Astrocyte of the cerebellum (primary cell): ENCODE measurements around the gene FOXP1.

Source experiments
- DNase-seq: peaks from one replicate; pipeline ENCODE4 v3.0.0-alpha.2; 2011; ENCODE audit warnings: low read depth
- H3K4me3 ChIP-seq: 2 replicates; pipeline ENCODE4 v1.5.1; 2011; ENCODE audit warnings: mild to moderate bottlenecking, low read depth, low read length, moderate library complexity
- CTCF ChIP-seq: IDR thresholded peaks from 2 replicates; pipeline ENCODE4 v1.5.1; 2012; ENCODE audit warnings: low read length, low read depth, moderate library complexity, mild to moderate bottlenecking; ENCODE audit errors: missing control alignments
- in situ Hi-C: cut with HindIII; loops from 2 replicates; pipeline ENCODE4 v1.10.0; 2017; ENCODE audit warnings: low sequenced_read_pairs

The FOXP1 gene

GRCh38 chr3:71395927-71396695 is 187.4 kb downstream of the FOXP1 start:
- TF ChIP-seq CTCF: no peak
- in situ Hi-C loops: no loop called here
- DNase-seq: no peak
- no peak overlapping the region for H3K4me3 ChIP-seq

- no peak for TF ChIP-seq CTCF
- H3K4me3 ChIP-seq: no peak overlapping the region
- in situ Hi-C loops: no loop called here
- DNase-seq: no peak
Observed at GRCh38 chr3:71395470-71395869, 188.1 kb downstream of the FOXP1 start.

- H3K4me3 ChIP-seq: no peak overlapping the region
- no peak for TF ChIP-seq CTCF
- in situ Hi-C loops: no loop called here
- no peak for DNase-seq
Observed at GRCh38 chr3:71393745-71394144, 189.8 kb downstream of the FOXP1 start.

- in situ Hi-C loops: no loop called here
- TF ChIP-seq CTCF: no peak
- H3K4me3 ChIP-seq: no peak overlapping the region
- no peak for DNase-seq
Observed at GRCh38 chr3:71393093-71393492, 190.4 kb downstream of the FOXP1 start.

GRCh38 chr3:71392251-71392650 is 191.3 kb downstream of the FOXP1 start:
- no peak overlapping the region for H3K4me3 ChIP-seq
- DNase-seq: no peak
- in situ Hi-C loops: no loop called here
- no peak for TF ChIP-seq CTCF

- no peak overlapping the region for H3K4me3 ChIP-seq
- in situ Hi-C loops: no loop called here
- no peak for TF ChIP-seq CTCF
- no peak for DNase-seq
Observed at GRCh38 chr3:71391361-71391760, 192.2 kb downstream of the FOXP1 start.
